ENCODE data around the gene TC2N.

The TC2N gene

GRCh38 chr14:91883753-91884152 is 16.4 kb upstream of the TC2N start:
- FAIRE-seq = no peak
- TF ChIP-seq POLR2A (IDR thresholded peaks at IDR 0.05; ENCODE audit: low read depth, low read length) (no peak), TAF1 (IDR thresholded peaks at IDR 0.05; ENCODE audit: low read depth, low read length) (no peak), POLR2AphosphoS5 (IDR thresholded peaks at IDR 0.05; ENCODE audit: low read depth, low read length) (no peak), POU2F2 (IDR thresholded peaks at IDR 0.05; ENCODE audit: low read depth, low read length) (no peak), PAX5 (IDR thresholded peaks at IDR 0.05; ENCODE audit: insufficient read depth, low read length, severe bottlenecking) (no peak), SPI1 (IDR thresholded peaks at IDR 0.05; ENCODE audit: low read depth, low read length) (no peak)
- DNase-seq (ENCODE audit: insufficient read length, low spot score) = no peak

GRCh38 chr14:91882776-91883175 is 15.4 kb upstream of the TC2N start:
- no peak for FAIRE-seq

GRCh38 chr14:91882369-91882768 is 15.0 kb upstream of the TC2N start:
- FAIRE-seq (no peak), DNase-seq (ENCODE audit: insufficient read length, low spot score) (no peak)
- TF ChIP-seq PAX5 (IDR thresholded peaks at IDR 0.05; ENCODE audit: insufficient read depth, low read length, severe bottlenecking) = no peak
- no peak for TF ChIP-seq TAF1 (IDR thresholded peaks at IDR 0.05; ENCODE audit: low read depth, low read length)
- TF ChIP-seq POLR2AphosphoS5 (IDR thresholded peaks at IDR 0.05; ENCODE audit: low read depth, low read length) = no peak
- no peak for TF ChIP-seq POU2F2 (IDR thresholded peaks at IDR 0.05; ENCODE audit: low read depth, low read length)
- TF ChIP-seq POLR2A (IDR thresholded peaks at IDR 0.05; ENCODE audit: low read depth, low read length) = no peak
- TF ChIP-seq SPI1 (IDR thresholded peaks at IDR 0.05; ENCODE audit: low read depth, low read length) = no peak

More at GRCh38 chr14:91882776-91883175, 15.4 kb upstream of the TC2N start:
- TF ChIP-seq PAX5 (IDR thresholded peaks at IDR 0.05; ENCODE audit: insufficient read depth, low read length, severe bottlenecking) (no peak), POLR2A (IDR thresholded peaks at IDR 0.05; ENCODE audit: low read depth, low read length) (no peak), POLR2AphosphoS5 (IDR thresholded peaks at IDR 0.05; ENCODE audit: low read depth, low read length) (no peak), TAF1 (IDR thresholded peaks at IDR 0.05; ENCODE audit: low read depth, low read length) (no peak), POU2F2 (IDR thresholded peaks at IDR 0.05; ENCODE audit: low read depth, low read length) (no peak)
- DNase-seq (ENCODE audit: insufficient read length, low spot score) = no peak

- FAIRE-seq = no peak
- DNase-seq (ENCODE audit: insufficient read length, low spot score) = no peak
- TF ChIP-seq POU2F2 (IDR thresholded peaks at IDR 0.05; ENCODE audit: low read depth, low read length) (no peak), POLR2AphosphoS5 (IDR thresholded peaks at IDR 0.05; ENCODE audit: low read depth, low read length) (no peak), PAX5 (IDR thresholded peaks at IDR 0.05; ENCODE audit: insufficient read depth, low read length, severe bottlenecking) (no peak)
Measured at GRCh38 chr14:91879196-91879595, 11.9 kb upstream of the TC2N start.

- DNase-seq (ENCODE audit: insufficient read length, low spot score) (no peak), FAIRE-seq (no peak)
- no peak for TF ChIP-seq POLR2AphosphoS5 (IDR thresholded peaks at IDR 0.05; ENCODE audit: low read depth, low read length)
- TF ChIP-seq SPI1 (IDR thresholded peaks at IDR 0.05; ENCODE audit: low read depth, low read length) = no peak
- no peak for TF ChIP-seq POLR2A (IDR thresholded peaks at IDR 0.05; ENCODE audit: low read depth, low read length)
- TF ChIP-seq TAF1 (IDR thresholded peaks at IDR 0.05; ENCODE audit: low read depth, low read length) = no peak
- no peak for TF ChIP-seq PAX5 (IDR thresholded peaks at IDR 0.05; ENCODE audit: insufficient read depth, low read length, severe bottlenecking)
- TF ChIP-seq POU2F2 (IDR thresholded peaks at IDR 0.05; ENCODE audit: low read depth, low read length) = no peak
Measured at GRCh38 chr14:91878274-91878673, 10.9 kb upstream of the TC2N start.

GRCh38 chr14:91877376-91877915 is 10.1 kb upstream of the TC2N start:
- FAIRE-seq (no peak), DNase-seq (ENCODE audit: insufficient read length, low spot score) (no peak)
- TF ChIP-seq SPI1 (IDR thresholded peaks at IDR 0.05; ENCODE audit: low read depth, low read length) (0 out of 2 replicates have a peak, but pooled peaks have one; percentile 23), POLR2AphosphoS5 (IDR thresholded peaks at IDR 0.05; ENCODE audit: low read depth, low read length) (no peak)

GRCh38 chr14:91876492-91876891 is 9.2 kb upstream of the TC2N start:
- FAIRE-seq = no peak
- TF ChIP-seq POLR2A (IDR thresholded peaks at IDR 0.05; ENCODE audit: low read depth, low read length) = no peak
- no peak for TF ChIP-seq POU2F2 (IDR thresholded peaks at IDR 0.05; ENCODE audit: low read depth, low read length)
- no peak for TF ChIP-seq POLR2AphosphoS5 (IDR thresholded peaks at IDR 0.05; ENCODE audit: low read depth, low read length)
- no peak for TF ChIP-seq TAF1 (IDR thresholded peaks at IDR 0.05; ENCODE audit: low read depth, low read length)
- no peak for TF ChIP-seq PAX5 (IDR thresholded peaks at IDR 0.05; ENCODE audit: insufficient read depth, low read length, severe bottlenecking)
- TF ChIP-seq SPI1 (IDR thresholded peaks at IDR 0.05; ENCODE audit: low read depth, low read length) = no peak
- DNase-seq (ENCODE audit: insufficient read length, low spot score) = no peak

GRCh38 chr14:91875525-91876286 is 8.4 kb upstream of the TC2N start:
- DNase-seq (ENCODE audit: insufficient read length, low spot score) (no peak), FAIRE-seq (no peak)
- TF ChIP-seq PAX5 (IDR thresholded peaks at IDR 0.05; ENCODE audit: insufficient read depth, low read length, severe bottlenecking) (no peak), SPI1 (IDR thresholded peaks at IDR 0.05; ENCODE audit: low read depth, low read length) (no peak), POLR2A (IDR thresholded peaks at IDR 0.05; ENCODE audit: low read depth, low read length) (no peak), TAF1 (IDR thresholded peaks at IDR 0.05; ENCODE audit: low read depth, low read length) (no peak), POU2F2 (IDR thresholded peaks at IDR 0.05; ENCODE audit: low read depth, low read length) (no peak), POLR2AphosphoS5 (IDR thresholded peaks at IDR 0.05; ENCODE audit: low read depth, low read length) (no peak)

- peak; percentile 37 for DNase-seq (ENCODE audit: insufficient read length, low spot score)
- FAIRE-seq = peak; percentile 96
- no peak for TF ChIP-seq TAF1 (IDR thresholded peaks at IDR 0.05; ENCODE audit: low read depth, low read length)
- TF ChIP-seq POLR2A (IDR thresholded peaks at IDR 0.05; ENCODE audit: low read depth, low read length) = no peak
- TF ChIP-seq POLR2AphosphoS5 (IDR thresholded peaks at IDR 0.05; ENCODE audit: low read depth, low read length) = no peak
- TF ChIP-seq SPI1 (IDR thresholded peaks at IDR 0.05; ENCODE audit: low read depth, low read length) = 0 out of 2 replicates have a peak, but pooled peaks have one; percentile 27
- TF ChIP-seq PAX5 (IDR thresholded peaks at IDR 0.05; ENCODE audit: insufficient read depth, low read length, severe bottlenecking) = no peak
- TF ChIP-seq POU2F2 (IDR thresholded peaks at IDR 0.05; ENCODE audit: low read depth, low read length) = peak; percentile 62; the same call in 1 of the 2 replicates
Measured at GRCh38 chr14:91873471-91874415, 6.4 kb upstream of the TC2N start.

All from GM12891 (cell line).